GM21367 (cell line): ENCODE data around the gene GHRHR.

Experiments
- ATAC-seq: cut with Tn5 transposase; IDR thresholded peaks from one replicate; pipeline ENCODE4 v1.9.1; 2021; ENCODE audit not compliant: unreplicated experiment

GHRHR gene

GRCh38 chr7:30983914-30984247 lies 20.1 kb downstream of the GHRHR start:
- ATAC-seq = no peak

- ATAC-seq = no peak
Observed at GRCh38 chr7:30984359-30985107, 20.8 kb downstream of the GHRHR start.

GRCh38 chr7:30985756-30986155 lies 22.0 kb downstream of the GHRHR start:
- ATAC-seq = no peak

GRCh38 chr7:30986331-30986730 lies 22.6 kb downstream of the GHRHR start:
- ATAC-seq = no peak

- no peak for ATAC-seq
Observed at GRCh38 chr7:30986738-30987137, 23.0 kb downstream of the GHRHR start.

- no peak for ATAC-seq
Observed at GRCh38 chr7:30987178-30987577, 23.4 kb downstream of the GHRHR start.

GRCh38 chr7:30987936-30988335 lies 24.2 kb downstream of the GHRHR start:
- no peak for ATAC-seq

GRCh38 chr7:30988351-30989005 lies 24.7 kb downstream of the GHRHR start:
- no peak for ATAC-seq

GRCh38 chr7:30989008-30989823 lies 25.5 kb downstream of the GHRHR start:
- no peak for ATAC-seq

- ATAC-seq = no peak
Observed at GRCh38 chr7:30989824-30990672, 26.3 kb downstream of the GHRHR start.

- ATAC-seq = no peak
Observed at GRCh38 chr7:30990673-30991170, 27.0 kb downstream of the GHRHR start.

- no peak for ATAC-seq
Observed at GRCh38 chr7:30992414-30992813, 28.7 kb downstream of the GHRHR start.

- no peak for ATAC-seq
Observed at GRCh38 chr7:30994206-30995100, 30.7 kb downstream of the GHRHR start.

- ATAC-seq = no peak
Observed at GRCh38 chr7:30995536-30995935, 31.8 kb downstream of the GHRHR start.

GRCh38 chr7:30996256-30996655 lies 32.5 kb downstream of the GHRHR start:
- ATAC-seq = no peak

- ATAC-seq = no peak
Observed at GRCh38 chr7:30996883-30997282, 33.1 kb downstream of the GHRHR start.

GRCh38 chr7:30997316-30997715 lies 33.6 kb downstream of the GHRHR start:
- ATAC-seq = no peak

GRCh38 chr7:30998180-30998579 lies 34.4 kb downstream of the GHRHR start:
- no peak for ATAC-seq

GRCh38 chr7:31000161-31000693 lies 36.5 kb downstream of the GHRHR start:
- no peak for ATAC-seq

GRCh38 chr7:31000779-31001178 lies 37.0 kb downstream of the GHRHR start:
- ATAC-seq = no peak
